Neural cell (in vitro differentiated cells): Measurements from ENCODE around the gene GCN1.

ENCODE experiments used
- EP300 ChIP-seq: fragments of 450-650 bp; conservative IDR thresholded peaks from 2 replicates; pipeline ENCODE4 v1.6.1; 2014; ENCODE audit warnings: antibody characterized with exemption, mild to moderate bottlenecking, moderate library complexity; ENCODE audit not compliant: poor library complexity, severe bottlenecking
- POLR2AphosphoS5 ChIP-seq: IDR thresholded peaks from 2 replicates; pipeline ENCODE4 v1.6.1; 2012
- RAD21 ChIP-seq: fragments of 450-650 bp; conservative IDR thresholded peaks from 2 replicates; pipeline ENCODE4 v1.6.1; 2014; ENCODE audit warnings: antibody characterized with exemption, mild to moderate bottlenecking, moderate library complexity
- TF ChIP-seq, protein P1 (sequence below): fragments of 450-650 bp; IDR thresholded peaks from 2 replicates; pipeline ENCODE4 v1.5.1; 2014; ENCODE audit warnings: antibody characterized with exemption, mild to moderate bottlenecking, moderate library complexity; ENCODE audit not compliant: poor library complexity, severe bottlenecking
- TF ChIP-seq, protein P2 (sequence below): IDR thresholded peaks from 2 replicates; pipeline ENCODE4 v1.6.1; 2012; ENCODE audit warnings: borderline replicate concordance

DNA sequence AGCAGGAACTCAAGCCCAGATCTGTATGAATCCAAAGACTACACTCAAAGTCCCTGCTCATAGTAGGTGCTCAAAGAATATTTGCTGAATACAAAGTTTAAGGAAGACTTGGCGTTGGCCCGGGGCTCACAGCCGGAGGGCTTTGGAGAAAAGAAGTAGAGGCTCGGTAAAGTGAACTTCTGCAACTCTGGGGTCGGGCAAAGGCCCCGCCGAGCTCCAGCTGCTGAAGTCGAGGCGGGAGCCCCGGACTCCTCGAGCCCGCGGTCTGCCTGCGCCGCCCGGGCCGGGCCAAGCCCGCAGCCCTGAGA lies 335 bp downstream of the GCN1 start:
- TF ChIP-seq, protein P1, sequence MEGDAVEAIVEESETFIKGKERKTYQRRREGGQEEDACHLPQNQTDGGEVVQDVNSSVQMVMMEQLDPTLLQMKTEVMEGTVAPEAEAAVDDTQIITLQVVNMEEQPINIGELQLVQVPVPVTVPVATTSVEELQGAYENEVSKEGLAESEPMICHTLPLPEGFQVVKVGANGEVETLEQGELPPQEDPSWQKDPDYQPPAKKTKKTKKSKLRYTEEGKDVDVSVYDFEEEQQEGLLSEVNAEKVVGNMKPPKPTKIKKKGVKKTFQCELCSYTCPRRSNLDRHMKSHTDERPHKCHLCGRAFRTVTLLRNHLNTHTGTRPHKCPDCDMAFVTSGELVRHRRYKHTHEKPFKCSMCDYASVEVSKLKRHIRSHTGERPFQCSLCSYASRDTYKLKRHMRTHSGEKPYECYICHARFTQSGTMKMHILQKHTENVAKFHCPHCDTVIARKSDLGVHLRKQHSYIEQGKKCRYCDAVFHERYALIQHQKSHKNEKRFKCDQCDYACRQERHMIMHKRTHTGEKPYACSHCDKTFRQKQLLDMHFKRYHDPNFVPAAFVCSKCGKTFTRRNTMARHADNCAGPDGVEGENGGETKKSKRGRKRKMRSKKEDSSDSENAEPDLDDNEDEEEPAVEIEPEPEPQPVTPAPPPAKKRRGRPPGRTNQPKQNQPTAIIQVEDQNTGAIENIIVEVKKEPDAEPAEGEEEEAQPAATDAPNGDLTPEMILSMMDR = no peak
- TF ChIP-seq POLR2AphosphoS5 = no peak
- TF ChIP-seq EP300 = no peak
- TF ChIP-seq, protein P2, sequence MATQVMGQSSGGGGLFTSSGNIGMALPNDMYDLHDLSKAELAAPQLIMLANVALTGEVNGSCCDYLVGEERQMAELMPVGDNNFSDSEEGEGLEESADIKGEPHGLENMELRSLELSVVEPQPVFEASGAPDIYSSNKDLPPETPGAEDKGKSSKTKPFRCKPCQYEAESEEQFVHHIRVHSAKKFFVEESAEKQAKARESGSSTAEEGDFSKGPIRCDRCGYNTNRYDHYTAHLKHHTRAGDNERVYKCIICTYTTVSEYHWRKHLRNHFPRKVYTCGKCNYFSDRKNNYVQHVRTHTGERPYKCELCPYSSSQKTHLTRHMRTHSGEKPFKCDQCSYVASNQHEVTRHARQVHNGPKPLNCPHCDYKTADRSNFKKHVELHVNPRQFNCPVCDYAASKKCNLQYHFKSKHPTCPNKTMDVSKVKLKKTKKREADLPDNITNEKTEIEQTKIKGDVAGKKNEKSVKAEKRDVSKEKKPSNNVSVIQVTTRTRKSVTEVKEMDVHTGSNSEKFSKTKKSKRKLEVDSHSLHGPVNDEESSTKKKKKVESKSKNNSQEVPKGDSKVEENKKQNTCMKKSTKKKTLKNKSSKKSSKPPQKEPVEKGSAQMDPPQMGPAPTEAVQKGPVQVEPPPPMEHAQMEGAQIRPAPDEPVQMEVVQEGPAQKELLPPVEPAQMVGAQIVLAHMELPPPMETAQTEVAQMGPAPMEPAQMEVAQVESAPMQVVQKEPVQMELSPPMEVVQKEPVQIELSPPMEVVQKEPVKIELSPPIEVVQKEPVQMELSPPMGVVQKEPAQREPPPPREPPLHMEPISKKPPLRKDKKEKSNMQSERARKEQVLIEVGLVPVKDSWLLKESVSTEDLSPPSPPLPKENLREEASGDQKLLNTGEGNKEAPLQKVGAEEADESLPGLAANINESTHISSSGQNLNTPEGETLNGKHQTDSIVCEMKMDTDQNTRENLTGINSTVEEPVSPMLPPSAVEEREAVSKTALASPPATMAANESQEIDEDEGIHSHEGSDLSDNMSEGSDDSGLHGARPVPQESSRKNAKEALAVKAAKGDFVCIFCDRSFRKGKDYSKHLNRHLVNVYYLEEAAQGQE = no peak
- TF ChIP-seq RAD21 = no peak
